ENCODE results near the gene ALOX5. TPM values are rescaled to one million over a fixed set of nuclear protein-coding genes. Genes with fewer than 3 reads are reported as not detected.

ALOX5 gene
- total RNA-seq, 2 donors from 2014 or later: 21.2 to 35.0 TPM

- H3K9me3 ChIP-seq: no peaks in the 10 kb centered on the region
- no peaks in the 10 kb centered on the region for H3K36me3 ChIP-seq
- intact Hi-C loops (cut with DNase I): no loop called here
- DNase-seq (ENCODE audit: low spot score): no peak
- WGBS: 71% methylated on average over 15 of the region's 15 CpGs
- no peak for TF ChIP-seq POLR2AphosphoS5 (IDR thresholded peaks at IDR 0.05)
- TF ChIP-seq CTCF (IDR thresholded peaks at IDR 0.05): no peak
- no peak for TF ChIP-seq POLR2A (IDR thresholded peaks at IDR 0.05)
- peak overlapping the region; percentile 64 to 67 for H3K27ac ChIP-seq
- H3K27me3 ChIP-seq (replicated peaks; ENCODE audit: insufficient read depth): no peaks in the 10 kb centered on the region
- H3K4me3 ChIP-seq: peak overlapping the region; percentile 39 to 41
- peaks cover 4% of the 10 kb centered on the region for H3K4me1 ChIP-seq (replicated peaks)
These were observed 44.4 kb downstream of the ALOX5 start for GRCh38 chr10:45418417-45418848.

GRCh38 chr10:45418849-45419675, 45.0 kb downstream of the ALOX5 start:
- peaks cover 4% of the 10 kb centered on the region for H3K4me1 ChIP-seq (replicated peaks)
- H3K36me3 ChIP-seq: no peaks in the 10 kb centered on the region
- H3K27ac ChIP-seq: peak overlapping the region; percentile 64 to 67
- WGBS: 2% methylated on average over 60 of the region's 60 CpGs
- intact Hi-C loops (cut with DNase I): no loop called here
- no peaks in the 10 kb centered on the region for H3K27me3 ChIP-seq (replicated peaks; ENCODE audit: insufficient read depth)
- H3K9me3 ChIP-seq: no peaks in the 10 kb centered on the region
- DNase-seq (ENCODE audit: low spot score): peak; percentile 29
- peak overlapping the region; percentile 39 to 41 for H3K4me3 ChIP-seq
- TF ChIP-seq CTCF (IDR thresholded peaks at IDR 0.05): peak in 1 of 4 experiments; percentile 6
- peak; percentile 23 for TF ChIP-seq POLR2A (IDR thresholded peaks at IDR 0.05)
- no peak for TF ChIP-seq POLR2AphosphoS5 (IDR thresholded peaks at IDR 0.05)

GRCh38 chr10:45419676-45420025, 45.6 kb downstream of the ALOX5 start:
- Histone ChIP-seq H3K4me1 (replicated peaks) (peaks cover 4% of the 10 kb centered on the region), H3K27ac (peak overlapping the region; percentile 64 to 67), H3K27me3 (replicated peaks; ENCODE audit: insufficient read depth) (no peaks in the 10 kb centered on the region), H3K4me3 (peak overlapping the region; percentile 39 to 41), H3K36me3 (no peaks in the 10 kb centered on the region), H3K9me3 (no peaks in the 10 kb centered on the region)
- intact Hi-C loops (cut with DNase I): no loop called here
- DNase-seq (ENCODE audit: low spot score): no peak
- 25% methylated on average over 12 of the region's 12 CpGs for WGBS
- TF ChIP-seq POLR2AphosphoS5 (IDR thresholded peaks at IDR 0.05) (no peak), POLR2A (IDR thresholded peaks at IDR 0.05) (no peak), CTCF (IDR thresholded peaks at IDR 0.05) (no peak)

GRCh38 chr10:45420453-45421192, 46.6 kb downstream of the ALOX5 start:
- TF ChIP-seq CTCF (IDR thresholded peaks at IDR 0.05): no peak
- TF ChIP-seq POLR2AphosphoS5 (IDR thresholded peaks at IDR 0.05): peak; percentile 56
- TF ChIP-seq POLR2A (IDR thresholded peaks at IDR 0.05): no peak
- 14% methylated on average over 16 of the region's 16 CpGs for whole genome bisulfite sequencing
- peak overlapping the region in 1 of 2 donors; percentile 67 for H3K27ac ChIP-seq
- no peaks in the 10 kb centered on the region for H3K27me3 ChIP-seq (replicated peaks; ENCODE audit: insufficient read depth)
- peak; percentile 73 for DNase-seq (ENCODE audit: low spot score)
- no peaks in the 10 kb centered on the region for H3K36me3 ChIP-seq
- intact Hi-C loops (cut with DNase I): no loop called here
- no peaks in the 10 kb centered on the region for H3K9me3 ChIP-seq
- H3K4me1 ChIP-seq (replicated peaks): peaks cover 4% of the 10 kb centered on the region
- H3K4me3 ChIP-seq: peak overlapping the region in 1 of 2 donors; percentile 8
